HG02943 (cell line): ENCODE data around the gene ATN1.
"Not testable (repeated sequence)": the region's sequence is repeated elsewhere in the genome, so short reads cannot be mapped to it uniquely, and the experiment has no call there.

Source experiments
- ATAC-seq: cut with Tn5 transposase; IDR thresholded peaks from one replicate; pipeline ENCODE4 v1.9.1; 2021; ENCODE audit warnings: mild to moderate bottlenecking, low read depth, moderate library complexity; ENCODE audit not compliant: unreplicated experiment

ATN1 gene

DNA sequence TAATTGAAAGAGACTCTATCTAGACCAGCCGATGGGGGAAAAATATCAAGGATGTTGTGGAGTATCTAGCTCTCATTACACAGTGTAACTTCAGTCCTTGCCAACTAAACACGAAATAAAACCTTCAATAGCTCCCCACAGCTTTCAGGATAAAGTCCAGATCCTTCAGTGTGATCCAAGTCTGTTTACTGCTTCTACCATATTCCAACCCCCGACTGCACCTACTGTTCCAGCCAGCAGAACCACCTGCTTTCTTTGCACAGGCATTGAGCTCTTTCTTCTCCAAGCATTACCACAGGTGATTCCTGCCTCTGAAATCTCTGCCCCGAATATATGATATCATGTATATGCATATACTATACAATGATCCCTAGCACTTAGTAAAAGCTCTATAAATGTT lies 25.3 kb upstream of the ATN1 start:
- ATAC-seq: no peak

DNA sequence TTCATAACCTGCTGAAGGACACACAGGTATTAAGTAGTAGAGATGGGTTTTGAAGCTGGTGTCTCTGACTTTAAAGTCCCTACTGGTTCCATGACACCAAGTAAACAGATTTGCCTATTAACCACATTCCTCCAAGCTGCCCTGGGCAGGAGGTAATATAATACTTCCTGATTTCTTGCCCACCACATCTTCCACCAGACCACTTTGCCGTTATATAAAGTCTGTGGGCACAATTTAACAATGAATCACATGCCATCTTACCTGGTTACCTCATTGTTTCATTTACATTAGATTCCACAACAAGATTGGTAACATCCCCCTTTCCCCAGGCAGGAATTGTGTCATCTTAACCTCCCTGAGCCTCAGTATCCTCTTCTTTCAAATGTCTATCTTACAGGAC lies 24.0 kb upstream of the ATN1 start:
- no peak for ATAC-seq

DNA sequence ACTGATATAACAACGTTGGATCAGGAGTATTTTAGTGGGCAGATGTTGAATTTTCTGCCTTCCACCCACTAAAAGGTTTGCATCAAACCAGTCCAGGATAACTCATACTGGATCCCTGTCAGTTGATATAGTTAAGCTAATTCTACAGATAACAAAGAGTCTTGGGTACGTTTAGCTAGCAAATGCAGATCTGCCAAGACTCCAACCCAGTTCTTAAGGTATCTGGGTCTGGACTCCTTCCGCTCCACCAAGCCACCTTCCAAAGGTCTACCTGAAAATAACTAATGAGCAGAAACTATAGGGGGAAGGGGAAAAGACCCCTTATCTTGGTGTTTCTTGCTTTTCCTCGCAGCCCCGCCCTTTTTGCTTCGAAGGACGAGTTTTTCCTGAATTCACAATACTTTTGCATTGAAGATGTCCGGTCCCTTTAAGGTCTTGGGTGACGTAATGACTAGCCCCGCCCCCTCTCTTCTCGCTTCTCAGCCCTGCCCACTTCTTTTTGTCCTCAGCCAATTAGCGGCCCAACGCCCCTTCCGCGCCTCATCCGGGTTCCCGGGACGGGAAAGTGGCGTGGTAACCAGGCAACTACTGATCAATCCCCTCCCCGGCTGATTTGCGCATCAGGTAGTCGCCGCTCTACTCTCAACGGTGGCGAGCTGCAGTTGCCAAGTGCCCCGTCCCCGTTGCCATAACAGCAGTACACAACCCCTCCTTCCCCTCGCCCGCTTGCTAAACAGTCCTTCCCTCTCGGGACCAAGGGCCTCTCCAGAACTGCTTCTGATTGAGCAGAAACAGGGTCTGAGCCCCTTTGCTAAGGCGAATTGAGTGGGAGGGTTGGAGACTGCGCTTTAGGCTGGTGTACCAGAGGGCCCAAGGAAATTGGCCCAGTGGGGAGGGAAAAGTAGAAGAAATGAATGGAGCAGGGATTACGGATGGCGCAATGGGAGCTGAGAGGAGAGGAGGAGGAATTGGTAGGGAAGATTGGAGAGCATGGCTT lies 23.2 kb upstream of the ATN1 start, which contains the start of gene LRRC23:
Gene LRRC23 (plus strand): TSS at position 543 of the 997 bp plus-strand sequence. CDS start 812 bp downstream, outside the sequence.
- peak; percentile 81 for ATAC-seq

DNA sequence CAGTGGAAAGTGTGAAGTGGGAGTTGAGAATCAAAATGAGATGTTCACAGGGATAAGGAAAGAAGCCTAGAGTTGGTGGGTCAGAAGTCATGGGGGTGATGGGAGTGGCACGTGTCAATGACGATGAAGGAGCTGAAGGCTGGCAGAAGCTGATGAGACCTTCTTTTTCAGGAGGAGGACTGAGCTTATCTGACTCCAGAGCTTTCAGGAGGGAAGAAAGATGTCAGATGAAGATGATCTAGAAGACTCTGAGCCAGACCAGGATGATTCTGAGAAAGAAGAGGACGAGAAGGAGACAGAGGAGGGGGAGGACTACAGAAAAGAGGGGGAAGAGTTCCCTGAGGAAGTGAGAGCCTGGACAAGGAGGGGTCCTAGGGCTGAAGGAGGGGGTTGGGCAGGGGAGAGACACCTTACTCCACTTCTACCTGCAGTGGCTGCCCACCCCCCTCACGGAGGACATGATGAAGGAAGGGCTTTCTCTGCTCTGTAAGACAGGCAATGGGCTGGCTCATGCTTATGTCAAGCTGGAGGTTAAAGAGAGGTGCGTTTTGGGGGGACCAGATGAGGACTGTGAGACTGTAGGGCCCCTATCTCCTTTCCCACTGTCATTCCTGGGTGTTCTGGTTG lies 22.2 kb upstream of the ATN1 start:
- no peak for ATAC-seq

DNA sequence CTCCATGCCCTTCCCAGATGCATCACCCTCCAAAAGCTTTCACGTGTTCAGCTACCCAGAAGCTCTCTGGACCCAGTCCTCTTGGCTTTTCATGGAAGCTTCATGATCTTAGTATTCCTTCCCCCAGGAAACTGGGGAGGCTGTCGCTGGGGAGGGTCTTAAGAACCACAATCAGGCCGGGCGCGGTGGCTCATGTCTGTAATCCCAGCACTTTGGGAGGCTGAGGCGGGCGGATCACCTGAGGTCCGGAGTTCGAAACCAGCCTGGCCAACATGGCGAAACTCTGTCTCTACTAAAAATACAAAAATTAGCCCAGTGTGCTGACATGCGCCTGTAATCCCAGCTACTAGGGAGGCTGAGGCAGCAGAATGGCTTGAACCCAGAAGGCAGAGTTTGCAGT lies 19.6 kb upstream of the ATN1 start:
- not testable (repeated sequence) for ATAC-seq

DNA sequence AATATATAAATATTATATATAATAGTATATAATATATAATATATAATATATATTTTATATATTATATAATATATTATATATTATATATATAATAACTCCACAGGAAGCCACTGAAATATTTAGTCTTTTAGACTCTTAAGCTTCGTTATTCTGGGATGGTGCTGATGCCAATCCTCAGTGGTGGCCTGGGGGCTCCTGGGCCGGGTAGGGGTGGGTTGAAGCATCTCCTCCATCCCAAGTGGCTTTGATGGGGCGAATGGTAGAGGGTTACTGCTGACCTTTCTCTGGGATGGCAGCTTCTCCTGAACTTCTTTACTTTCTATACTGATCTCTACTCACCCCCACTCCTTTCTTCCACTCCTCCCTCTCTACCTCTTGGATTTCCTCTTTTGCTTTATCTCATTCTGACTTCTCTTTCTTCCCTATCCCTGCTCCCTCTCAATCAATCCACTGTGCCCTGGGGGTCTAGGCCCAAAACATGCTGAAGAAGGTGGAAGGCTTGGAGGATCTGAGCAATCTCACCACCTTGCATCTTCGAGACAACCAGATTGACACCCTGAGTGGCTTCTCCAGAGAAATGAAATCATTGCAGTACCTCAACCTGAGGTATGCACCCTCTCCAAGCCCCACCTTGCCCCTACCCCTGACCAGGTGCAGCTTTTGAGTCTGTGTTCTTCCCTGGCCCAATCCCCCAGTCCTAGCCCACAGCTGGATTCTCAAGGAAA lies 18.2 kb upstream of the ATN1 start:
- ATAC-seq: no peak

DNA sequence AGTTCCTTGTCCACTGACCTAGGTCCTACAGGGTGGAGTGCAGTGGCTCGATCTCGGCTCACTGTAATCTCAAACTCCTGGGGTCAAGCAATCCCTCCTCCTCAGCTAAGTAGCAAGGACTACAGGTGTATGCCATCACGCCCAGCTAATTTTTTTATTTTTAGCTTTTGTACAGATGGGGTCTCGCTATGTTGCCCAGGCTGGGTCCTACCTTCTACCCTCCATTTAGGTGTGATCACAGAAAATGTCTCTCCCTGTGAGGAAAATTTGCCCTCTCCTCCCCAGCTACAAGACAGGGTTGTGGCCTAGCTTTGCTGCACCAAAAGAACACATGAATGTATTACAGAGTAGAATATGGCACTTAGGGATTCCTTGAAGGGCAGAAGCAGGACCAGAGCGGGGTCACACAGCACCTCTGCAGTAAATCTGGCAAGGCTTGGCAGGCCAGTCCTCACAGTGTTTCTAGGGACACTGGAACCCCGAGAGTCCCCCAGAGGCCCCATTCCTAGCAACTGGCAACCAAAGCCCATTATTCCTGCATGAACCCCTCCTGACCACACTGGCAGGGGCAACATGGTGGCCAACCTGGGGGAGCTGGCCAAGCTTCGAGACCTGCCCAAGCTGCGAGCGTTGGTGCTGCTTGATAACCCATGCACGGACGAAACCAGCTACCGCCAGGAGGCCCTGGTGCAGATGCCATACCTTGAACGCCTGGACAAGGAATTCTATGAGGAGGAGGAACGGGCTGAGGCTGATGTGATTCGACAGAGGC lies 15.4 kb upstream of the ATN1 start:
- ATAC-seq: no peak

DNA sequence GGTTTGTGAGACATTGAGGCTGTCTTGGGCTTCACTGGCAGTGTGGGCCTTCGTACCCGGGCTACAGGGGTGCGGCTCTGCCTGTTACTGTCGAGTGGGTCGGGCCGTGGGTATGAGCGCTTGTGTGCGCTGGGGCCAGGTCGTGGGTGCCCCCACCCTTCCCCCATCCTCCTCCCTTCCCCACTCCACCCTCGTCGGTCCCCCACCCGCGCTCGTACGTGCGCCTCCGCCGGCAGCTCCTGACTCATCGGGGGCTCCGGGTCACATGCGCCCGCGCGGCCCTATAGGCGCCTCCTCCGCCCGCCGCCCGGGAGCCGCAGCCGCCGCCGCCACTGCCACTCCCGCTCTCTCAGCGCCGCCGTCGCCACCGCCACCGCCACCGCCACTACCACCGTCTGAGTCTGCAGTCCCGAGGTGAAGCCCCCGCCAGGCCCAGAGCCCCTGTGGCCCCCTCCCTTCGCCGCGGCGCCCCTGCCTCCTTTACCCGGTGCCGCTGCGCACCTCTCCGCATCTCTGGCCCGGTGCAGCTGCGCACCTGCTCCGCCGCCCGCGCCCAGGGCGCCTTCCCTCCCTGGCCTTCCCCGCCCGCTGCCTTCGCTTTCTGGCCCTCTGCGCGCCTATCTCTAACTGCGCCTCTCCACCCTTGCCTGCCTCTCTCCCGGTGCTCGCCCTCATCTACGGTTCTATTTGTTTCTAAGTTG lies 13.4 kb upstream of the ATN1 start, which contains the start of gene ENO2:
Gene ENO2 (plus strand): TSS at position 335 of the 701 bp plus-strand sequence. CDS start 1,253 bp downstream, outside the sequence.
- ATAC-seq: peak; percentile 56

DNA sequence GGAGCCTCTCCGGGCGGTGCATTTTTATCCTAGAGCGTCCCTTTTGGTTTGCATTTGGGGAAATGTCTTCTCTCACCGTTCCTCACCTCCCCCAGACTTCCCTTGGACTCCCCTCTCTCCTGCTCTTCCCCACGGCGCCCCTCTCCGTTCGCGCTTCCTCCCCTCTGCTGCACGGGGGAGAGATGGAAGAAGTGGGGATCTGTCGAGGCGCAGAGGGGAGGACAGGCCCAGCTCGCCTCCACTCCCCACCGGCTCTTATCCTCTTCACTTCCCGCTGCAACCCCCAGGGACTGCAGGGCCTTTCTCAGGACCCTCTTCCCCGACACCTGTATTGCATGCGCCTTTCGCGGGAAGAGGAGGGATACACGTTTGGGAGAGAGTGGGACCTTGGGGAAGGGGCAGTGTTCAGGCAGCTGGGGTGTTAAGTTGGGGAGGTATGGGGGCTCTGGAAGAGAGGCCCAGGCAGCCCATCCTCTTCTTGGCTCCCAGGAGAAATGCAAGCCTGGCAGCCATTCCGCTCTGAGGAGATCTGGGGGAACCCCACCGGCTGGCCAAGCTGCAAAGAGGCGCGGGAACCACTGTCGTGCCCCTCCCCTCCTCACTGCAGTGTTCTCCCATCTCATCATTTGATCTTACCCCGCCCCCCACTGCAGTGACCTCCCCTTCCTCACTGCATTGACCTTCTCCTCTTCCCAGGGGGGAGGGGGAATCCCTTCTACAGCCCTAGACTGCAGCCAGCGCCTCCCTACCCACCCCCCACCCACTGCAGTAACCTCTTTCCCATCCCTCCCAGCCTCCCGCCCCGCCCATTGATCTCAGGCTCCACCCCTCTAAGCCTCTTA lies 12.6 kb upstream of the ATN1 start:
- peak; percentile 14 for ATAC-seq

DNA sequence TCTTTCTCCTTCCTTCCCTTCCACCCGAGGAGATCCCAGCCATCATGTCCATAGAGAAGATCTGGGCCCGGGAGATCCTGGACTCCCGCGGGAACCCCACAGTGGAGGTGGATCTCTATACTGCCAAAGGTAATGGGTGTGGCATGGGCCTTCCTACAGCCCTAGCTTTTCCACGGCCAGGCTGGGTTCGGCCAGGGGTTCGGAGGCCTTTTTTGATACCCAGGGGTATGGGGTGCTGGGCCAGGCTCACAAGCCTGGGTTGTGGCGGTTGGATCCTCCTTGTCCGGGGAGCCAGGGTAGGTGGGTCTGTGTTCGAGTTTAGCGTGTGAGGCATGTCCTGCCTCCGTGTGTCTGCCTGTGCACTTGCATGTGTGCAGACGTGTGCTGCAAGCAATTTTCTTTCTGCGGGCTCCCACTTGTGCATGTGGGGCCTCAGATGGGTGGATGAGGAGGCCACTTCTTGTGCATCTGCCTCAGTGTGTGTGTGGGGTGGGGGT lies 11.9 kb upstream of the ATN1 start:
- no peak for ATAC-seq

DNA sequence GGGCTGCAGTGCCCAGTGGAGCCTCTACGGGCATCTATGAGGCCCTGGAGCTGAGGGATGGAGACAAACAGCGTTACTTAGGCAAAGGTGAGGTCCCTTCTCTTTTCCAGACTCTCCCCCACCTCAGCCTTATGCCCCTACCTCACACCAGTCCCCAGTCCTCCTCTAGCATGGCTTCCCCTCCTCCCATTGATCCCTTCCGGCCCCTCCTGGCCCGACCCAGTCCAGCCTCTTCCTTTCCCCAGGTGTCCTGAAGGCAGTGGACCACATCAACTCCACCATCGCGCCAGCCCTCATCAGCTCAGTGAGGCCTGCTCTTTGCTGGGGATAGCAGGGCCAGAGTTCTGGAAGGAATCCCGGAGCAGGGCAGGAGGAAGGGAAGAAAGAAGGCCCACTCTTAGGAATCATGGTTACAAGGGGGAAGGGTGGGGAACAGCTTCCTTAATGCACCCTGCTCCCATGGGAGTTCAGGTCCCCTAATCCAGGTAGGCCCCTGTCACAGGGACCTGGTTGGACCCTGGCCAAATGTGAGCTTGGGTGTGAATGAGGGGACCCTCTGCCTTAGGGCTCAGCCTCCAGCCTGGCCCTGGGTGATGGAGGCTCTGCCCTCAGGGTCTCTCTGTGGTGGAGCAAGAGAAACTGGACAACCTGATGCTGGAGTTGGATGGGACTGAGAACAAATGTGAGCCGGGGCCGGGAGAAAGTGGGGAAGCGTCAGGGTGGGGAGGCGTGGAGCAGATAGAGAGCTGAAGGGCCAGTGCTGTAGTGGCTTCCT lies 11.1 kb upstream of the ATN1 start:
- ATAC-seq: no peak

DNA sequence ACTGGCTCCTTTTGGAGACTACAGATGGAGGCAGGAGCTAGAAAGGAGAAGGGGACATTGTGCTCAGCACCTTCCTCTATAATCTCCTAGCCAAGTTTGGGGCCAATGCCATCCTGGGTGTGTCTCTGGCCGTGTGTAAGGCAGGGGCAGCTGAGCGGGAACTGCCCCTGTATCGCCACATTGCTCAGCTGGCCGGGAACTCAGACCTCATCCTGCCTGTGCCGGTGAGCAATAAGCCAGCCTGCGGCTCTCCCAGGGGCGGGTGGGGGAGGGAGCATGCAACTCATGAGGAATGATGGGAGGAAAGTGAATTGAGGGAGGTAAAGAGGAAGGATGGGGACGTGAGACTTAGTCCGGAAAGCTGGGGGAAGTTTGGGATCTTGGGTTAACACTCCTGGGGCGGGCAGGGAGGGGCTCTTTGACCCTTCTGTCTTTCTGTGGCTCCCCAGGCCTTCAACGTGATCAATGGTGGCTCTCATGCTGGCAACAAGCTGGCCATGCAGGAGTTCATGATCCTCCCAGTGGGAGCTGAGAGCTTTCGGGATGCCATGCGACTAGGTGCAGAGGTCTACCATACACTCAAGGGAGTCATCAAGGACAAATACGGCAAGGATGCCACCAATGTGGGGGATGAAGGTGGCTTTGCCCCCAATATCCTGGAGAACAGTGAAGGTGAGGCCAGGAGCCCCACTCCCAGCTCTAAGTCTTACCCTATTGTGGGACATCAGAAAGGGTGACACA lies 10.1 kb upstream of the ATN1 start:
- ATAC-seq: no peak

DNA sequence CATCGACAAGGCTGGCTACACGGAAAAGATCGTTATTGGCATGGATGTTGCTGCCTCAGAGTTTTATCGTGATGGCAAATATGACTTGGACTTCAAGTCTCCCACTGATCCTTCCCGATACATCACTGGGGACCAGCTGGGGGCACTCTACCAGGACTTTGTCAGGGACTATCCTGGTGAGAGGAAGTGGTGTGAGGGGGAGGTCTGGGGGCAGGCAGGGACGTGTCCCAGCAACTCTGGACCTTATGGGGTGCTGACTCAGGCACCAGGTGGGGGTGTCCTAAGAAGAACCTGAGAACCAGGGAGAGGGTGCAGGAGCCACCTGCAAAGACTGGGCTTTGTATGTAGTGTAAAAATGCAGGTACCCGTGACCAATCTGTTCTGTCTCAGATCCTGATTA lies 8.2 kb upstream of the ATN1 start:
- no peak for ATAC-seq

DNA sequence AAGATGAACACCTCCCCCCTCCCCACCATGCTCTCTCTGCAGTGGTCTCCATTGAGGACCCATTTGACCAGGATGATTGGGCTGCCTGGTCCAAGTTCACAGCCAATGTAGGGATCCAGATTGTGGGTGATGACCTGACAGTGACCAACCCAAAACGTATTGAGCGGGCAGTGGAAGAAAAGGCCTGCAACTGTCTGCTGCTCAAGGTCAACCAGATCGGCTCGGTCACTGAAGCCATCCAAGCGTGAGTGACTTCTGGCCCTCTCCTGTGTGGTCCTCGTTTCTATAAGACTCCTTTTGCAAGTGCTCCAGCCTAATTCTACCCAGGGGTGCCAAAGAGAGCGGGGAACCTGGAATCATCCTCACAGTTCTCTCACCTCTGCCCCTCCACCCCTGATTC lies 6.2 kb upstream of the ATN1 start:
- ATAC-seq: no peak

DNA sequence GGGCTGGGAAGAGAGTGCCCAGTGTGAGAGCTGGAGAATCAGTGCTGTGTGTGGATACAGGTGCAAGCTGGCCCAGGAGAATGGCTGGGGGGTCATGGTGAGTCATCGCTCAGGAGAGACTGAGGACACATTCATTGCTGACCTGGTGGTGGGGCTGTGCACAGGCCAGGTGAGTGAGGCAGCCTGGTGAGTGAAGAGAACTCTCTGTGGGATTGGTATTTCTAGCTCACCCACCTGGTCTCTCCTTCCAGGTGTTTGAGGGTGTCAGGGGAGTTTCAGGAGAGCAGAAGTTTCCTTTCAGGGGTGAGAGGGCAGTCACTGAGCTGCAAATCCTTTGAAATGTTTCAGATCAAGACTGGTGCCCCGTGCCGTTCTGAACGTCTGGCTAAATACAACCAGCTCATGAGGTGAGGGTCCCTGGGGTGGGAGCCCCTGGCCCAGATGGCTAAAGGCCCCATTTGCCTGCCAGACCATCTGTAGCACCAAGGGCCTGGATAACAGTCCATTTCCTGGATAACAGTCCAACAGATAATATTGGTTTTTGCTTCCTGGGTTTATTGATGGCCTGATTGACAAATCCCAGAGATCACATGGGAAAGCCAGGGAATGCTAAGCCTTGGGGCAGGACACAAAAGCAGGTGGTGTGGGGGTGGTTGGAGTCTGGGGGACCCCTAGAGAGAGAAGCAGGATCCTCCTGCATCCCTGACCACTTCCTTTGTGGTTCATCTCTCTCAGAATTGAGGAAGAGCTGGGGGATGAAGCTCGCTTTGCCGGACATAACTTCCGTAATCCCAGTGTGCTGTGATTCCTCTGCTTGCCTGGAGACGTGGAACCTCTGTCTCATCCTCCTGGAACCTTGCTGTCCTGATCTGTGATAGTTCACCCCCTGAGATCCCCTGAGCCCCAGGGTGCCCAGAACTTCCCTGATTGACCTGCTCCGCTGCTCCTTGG lies 5.5 kb upstream of the ATN1 start:
- ATAC-seq: no peak
